ENCODE results near the gene MUC5B.

Gene MUC5B

GRCh38 chr11:1224111-1224490, 1.2 kb downstream of the MUC5B start:
- DNase-seq, result no peak

DNA sequence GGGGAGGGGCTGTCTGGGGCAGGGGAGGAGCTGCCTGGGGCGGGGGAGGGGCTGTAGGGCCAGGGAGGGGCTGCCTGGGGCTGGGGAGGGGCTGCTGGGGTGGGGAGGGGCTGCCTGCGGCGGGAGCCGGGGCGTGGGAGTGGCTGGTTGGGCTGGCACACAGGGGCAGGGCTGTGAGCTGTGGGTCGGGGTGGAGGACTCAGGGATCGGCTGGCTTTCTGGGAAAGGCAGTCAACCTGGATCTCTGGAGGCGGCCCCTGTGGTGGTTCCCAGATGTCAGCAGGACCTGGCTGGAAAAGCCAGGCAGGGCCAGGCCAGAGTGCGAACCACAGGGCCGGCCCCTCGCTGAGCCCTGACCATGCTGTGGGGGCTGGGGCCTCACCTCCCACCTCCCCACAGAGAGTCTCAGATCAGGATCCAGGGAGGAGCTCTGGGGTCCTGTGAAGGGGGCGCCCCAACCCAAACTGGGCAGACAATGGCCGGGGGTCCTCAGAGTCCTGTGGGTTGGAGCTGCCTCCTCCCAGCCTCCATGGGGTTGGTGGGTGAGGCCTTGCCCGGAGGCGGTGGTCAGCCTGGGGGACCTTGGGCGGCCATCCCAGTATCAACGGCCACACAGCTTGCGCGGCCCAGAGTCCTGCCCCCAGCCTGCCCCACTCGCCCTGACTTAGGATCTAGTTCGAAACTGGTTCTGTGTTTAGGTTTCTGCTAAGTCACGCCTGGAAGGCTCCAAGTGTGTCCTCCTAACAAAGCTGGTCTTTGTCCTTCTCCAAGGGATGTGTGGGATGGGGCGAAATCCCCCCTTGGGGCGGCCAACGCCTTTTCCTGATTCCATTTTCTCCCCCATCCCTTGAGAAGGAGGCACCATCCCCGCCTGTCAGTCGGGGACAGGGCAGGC, 1.9 kb downstream of the MUC5B start:
- no peak for DNase-seq

DNA sequence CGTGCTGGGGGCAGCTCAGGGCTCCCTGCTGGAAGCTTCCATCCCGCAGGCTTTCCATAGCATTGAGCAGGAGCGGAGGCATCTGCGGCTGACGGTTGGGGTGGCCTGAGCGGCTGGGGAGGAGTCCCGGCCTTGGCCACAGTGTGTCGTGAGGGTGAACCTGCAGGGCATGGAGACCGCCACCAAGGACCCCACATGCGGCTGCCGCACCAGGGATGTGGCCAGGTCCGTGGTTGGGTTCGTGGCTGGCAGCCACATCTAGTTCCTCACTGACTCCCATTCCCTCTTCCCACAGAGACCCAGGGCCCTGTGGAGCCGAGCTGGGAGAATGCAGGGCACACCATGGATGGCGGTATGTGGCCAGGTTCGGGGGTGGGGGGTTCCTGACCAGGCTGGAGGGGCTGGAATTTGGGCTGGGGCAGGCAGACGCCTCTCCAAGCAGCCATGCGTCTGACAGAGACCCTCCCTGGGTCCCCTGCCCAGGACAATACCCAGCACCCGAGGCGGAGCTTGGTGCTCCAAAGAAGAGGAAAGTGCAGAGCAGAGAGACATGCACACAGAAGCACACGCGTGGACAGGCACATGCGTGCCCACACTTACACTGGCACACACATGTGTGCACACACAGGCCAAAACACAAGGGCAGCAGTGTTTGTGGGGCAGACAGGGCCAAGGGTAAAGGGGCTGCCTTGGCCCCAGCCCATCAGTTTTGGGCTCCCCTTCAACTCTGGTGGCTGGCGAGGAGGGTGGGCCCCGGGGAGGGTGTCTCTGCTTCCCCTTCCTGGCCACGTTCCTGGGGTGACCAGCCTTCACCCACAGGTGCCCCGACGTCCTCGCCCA, 2.7 kb downstream of the MUC5B start:
- no peak for DNase-seq

DNA sequence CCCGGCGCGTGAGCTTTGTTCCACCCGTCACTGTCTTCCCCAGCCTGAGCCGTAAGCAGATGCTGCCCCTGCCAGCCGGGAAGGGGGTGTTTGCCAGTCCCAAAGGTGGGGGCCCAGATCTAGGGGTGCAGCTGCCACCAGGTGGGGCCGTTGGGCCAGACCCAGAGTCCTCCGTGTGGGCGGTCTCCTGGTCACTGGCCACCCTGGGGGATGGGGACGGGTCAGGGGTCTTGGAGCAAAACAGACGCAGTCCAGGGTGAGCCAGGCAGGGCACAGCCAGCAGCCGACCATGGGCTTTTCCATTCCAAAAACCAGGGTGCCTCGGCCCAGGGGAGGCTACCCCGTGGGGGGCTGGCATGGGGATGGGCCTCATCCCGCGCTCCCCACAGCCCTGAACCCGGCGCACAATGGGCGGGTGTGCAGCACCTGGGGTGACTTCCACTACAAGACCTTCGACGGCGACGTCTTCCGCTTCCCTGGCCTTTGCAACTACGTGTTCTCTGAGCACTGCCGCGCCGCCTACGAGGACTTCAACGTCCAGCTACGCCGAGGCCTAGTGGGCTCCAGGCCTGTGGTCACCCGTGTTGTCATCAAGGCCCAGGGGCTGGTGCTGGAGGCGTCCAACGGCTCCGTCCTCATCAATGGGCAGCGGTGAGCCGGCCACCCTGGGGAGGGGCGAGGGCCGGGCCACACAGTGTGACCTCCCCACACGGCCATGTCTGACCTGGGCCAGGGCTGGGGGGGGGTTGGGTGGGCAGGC, 3.5 kb downstream of the MUC5B start:
- DNase-seq, result no peak

DNA sequence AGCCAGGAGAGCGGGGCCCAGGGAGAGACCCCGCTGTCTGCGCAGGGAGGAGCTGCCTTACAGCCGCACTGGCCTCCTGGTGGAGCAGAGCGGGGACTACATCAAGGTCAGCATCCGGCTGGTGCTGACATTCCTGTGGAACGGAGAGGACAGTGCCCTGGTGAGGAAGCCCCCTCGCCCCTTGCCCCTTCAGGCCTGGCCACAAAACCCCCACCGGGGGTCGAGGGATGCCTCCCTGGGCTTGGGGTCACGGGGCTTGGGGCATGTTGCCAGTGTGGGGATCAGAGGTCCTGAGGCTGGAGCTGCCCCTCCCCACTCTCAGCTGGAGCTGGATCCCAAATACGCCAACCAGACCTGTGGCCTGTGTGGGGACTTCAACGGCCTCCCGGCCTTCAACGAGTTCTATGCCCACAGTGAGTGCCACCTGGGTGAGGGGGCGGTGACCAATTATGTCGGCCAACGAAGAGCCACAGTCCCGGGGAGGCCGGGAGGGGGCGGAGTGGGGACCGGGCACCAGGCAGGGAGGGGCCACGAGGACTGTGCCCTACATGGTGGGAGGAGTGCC, 4.2 kb downstream of the MUC5B start:
- DNase-seq, result no peak

DNA sequence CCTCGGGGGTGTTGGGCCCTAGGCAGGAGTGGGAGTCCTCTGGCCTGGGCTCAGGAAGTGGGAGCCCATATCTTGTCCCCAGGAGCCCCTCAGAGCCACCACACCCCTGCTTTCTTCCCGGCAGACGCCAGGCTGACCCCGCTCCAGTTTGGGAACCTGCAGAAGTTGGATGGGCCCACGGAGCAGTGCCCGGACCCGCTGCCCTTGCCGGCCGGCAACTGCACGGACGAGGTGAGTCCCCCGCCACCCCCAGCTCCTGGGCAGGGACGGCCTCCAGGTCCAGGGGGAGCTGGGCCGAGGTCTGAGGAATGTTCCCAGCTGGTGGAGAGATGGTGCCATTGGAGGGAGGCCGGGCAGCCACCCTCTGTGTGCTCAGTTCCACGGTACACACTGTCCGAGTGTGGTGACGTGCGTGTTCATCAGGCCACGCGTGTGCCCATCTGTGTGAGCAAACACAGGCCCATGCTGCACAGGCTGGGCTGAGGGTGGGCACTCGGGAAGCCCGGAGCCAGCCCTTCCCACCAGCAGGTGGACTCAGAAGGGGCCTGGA, 4.8 kb downstream of the MUC5B start:
- no peak for DNase-seq

GRCh38 chr11:1228101-1228821, 5.4 kb downstream of the MUC5B start:
- no peak for DNase-seq

DNA sequence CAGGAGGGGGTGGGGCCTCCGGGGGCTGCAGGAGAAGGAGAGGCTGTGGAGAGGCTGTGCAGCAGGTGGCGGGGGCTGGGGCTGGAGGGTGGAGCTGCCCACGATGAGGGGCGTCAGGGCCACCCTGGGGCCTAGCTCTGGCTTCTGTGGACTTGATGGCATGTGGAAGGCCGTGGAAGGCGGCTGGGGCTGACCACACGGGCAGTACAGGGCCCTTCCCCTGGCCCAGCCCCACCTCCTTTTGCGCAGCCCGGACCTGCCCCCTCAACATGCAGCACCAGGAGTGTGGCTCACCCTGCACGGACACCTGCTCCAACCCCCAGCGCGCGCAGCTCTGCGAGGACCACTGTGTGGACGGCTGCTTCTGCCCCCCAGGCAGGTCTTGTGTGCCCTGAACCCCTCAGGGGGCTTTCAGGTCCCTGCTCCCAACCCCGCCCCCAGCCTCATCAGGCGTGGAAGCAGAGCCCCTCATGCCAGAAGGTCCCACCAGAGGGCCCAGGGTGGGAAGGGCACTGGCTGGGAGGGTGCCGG, 6.1 kb downstream of the MUC5B start:
- no peak for DNase-seq

- DNase-seq, result no peak
Observed at GRCh38 chr11:1229471-1230120, 6.7 kb downstream of the MUC5B start.

GRCh38 chr11:1230121-1230455, 7.2 kb downstream of the MUC5B start:
- DNase-seq, result no peak

GRCh38 chr11:1230456-1231395, 7.9 kb downstream of the MUC5B start:
- DNase-seq, result no peak

DNA sequence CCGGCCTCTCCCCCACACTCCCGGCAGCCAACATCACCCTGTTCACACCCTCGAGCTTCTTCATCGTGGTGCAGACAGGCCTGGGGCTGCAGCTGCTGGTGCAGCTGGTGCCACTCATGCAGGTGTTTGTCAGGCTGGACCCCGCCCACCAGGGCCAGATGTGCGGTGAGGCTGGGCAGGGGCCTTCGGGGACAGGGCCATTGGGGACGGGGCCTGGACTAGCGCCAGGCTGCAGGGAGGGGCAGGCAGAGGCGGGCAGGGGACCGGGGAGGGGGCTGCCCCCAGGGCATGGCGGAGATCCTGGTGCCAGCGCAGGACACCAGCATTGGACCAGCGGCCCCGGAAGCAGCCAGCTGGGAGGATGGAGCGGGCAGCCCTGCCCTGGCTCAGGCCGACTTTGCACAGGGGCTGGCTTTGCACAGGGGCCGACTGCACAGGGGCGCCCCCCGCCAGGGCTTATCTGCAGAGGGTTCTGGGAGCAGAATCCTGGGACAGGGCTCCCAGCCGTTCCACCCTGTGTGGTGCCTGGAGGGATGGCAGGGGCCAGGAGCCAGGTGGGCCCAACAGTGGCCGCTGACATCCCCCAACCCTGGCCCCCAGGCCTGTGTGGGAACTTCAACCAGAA, 8.6 kb downstream of the MUC5B start:
- DNase-seq, result no peak

DNA sequence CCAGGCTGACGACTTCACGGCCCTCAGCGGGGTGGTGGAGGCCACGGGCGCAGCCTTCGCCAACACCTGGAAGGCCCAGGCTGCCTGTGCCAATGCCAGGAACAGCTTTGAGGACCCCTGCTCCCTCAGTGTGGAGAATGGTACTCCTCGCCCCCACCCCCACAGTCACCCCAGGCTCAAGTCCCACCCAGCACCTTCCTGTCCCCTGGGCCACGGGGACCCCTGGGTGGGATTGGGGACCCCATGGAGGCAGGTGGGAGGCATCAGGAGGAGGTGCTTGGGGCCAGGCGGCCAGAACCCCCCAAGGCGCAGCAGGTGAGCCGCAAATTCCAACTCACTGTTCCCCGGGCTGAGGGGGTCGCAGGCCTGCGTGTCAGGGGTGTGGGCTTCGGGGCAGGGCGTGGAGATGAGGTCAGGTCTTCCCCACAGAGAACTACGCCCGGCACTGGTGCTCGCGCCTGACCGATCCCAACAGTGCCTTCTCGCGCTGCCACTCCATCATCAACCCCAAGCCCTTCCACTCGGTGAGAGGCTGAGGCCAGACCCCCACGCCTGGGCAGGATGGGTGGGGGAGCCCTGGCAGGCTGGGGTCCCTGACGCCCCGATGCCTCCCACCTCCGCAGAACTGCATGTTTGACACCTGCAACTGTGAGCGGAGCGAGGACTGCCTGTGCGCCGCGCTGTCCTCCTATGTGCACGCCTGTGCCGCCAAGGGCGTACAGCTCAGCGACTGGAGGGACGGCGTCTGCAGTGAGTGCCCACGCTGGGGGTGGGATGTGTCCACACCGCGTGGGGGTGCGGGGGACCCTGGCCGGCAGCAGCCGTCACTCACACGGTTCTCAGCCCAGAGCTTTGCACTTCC, 9.4 kb downstream of the MUC5B start:
- DNase-seq, result no peak

DNA sequence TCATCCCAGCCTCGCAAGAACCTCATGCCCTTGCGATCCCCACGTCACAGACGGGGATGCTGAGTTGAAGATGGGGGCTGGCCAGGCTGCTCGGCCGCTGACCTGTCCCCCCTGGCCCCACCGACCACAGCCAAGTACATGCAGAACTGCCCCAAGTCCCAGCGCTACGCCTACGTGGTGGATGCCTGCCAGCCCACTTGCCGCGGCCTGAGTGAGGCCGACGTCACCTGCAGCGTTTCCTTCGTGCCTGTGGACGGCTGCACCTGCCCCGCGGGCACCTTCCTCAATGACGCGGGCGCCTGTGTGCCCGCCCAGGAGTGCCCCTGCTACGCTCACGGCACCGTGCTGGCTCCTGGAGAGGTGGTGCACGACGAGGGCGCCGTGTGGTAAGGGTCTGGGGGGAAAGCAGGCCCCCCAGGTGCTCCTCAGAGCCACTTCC, 10.0 kb downstream of the MUC5B start:
- no peak for DNase-seq

- DNase-seq, result no peak
Observed at GRCh38 chr11:1233351-1234053, 10.6 kb downstream of the MUC5B start.

- DNase-seq, result no peak
Observed at GRCh38 chr11:1234054-1234720, 11.3 kb downstream of the MUC5B start.

DNA sequence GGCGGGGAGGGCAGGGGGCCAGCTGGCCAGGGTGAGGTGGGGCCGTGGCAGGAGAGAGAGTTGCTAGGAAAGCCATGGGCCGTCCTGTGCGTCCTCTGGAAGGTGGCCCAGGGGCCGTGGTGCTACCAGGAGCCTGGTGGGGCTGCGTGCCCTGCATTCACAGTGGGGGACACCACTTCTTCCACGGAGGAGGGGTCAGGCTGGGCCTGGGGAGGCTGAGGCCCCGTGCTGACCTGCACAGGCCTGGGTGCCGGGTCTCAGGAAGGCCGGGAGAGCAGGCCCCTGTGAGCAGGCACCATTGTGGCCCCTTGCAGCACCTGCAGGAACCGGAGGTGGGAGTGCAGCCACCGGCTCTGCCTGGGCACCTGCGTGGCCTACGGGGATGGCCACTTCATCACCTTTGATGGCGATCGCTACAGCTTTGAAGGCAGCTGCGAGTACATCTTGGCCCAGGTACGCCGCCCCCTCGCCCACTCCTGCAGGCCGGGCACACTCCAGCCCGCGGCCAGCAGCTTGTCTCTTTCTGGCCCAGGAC, 12.0 kb downstream of the MUC5B start:
- no peak for DNase-seq

Measured in stimulated activated CD4-positive, alpha-beta T cell treated with anti-CD3 and anti-CD28 coated beads, Interleukin-12 subunit alpha, Interleukin-12 subunit beta, amount 100 ng/mL, for 4 hours (primary cell).